ENCODE results near the gene CUBN.

The CUBN gene

GRCh38 chr10:16916496-16916895 is 213.1 kb downstream of the CUBN start:
- DNase-seq (ENCODE audit: low spot score): no peak

- DNase-seq (ENCODE audit: low spot score): peak; percentile 10
Observed at GRCh38 chr10:16915300-16915699, 214.3 kb downstream of the CUBN start.

- no peak for DNase-seq (ENCODE audit: low spot score)
Observed at GRCh38 chr10:16913266-16913665, 216.3 kb downstream of the CUBN start.

- DNase-seq (ENCODE audit: low spot score): peak; percentile 10
Observed at GRCh38 chr10:16910793-16911164, 218.8 kb downstream of the CUBN start.

GRCh38 chr10:16909961-16910792 is 219.4 kb downstream of the CUBN start:
- no peak for DNase-seq (ENCODE audit: low spot score)

- DNase-seq (ENCODE audit: low spot score): no peak
Observed at GRCh38 chr10:16909271-16909767, 220.3 kb downstream of the CUBN start.

GRCh38 chr10:16907687-16908086 is 221.9 kb downstream of the CUBN start:
- DNase-seq (ENCODE audit: low spot score): no peak

GRCh38 chr10:16905320-16905719 is 224.3 kb downstream of the CUBN start:
- DNase-seq (ENCODE audit: low spot score): no peak

GRCh38 chr10:16904639-16905061 is 225.0 kb downstream of the CUBN start:
- no peak for DNase-seq (ENCODE audit: low spot score)

- DNase-seq (ENCODE audit: low spot score): no peak
Observed at GRCh38 chr10:16904049-16904448, 225.6 kb downstream of the CUBN start.

GRCh38 chr10:16902606-16903005 is 227.0 kb downstream of the CUBN start:
- no peak for DNase-seq (ENCODE audit: low spot score)

GRCh38 chr10:16901106-16901505 is 228.5 kb downstream of the CUBN start:
- no peak for DNase-seq (ENCODE audit: low spot score)

- DNase-seq (ENCODE audit: low spot score): no peak
Observed at GRCh38 chr10:16896993-16897392, 232.6 kb downstream of the CUBN start.

- DNase-seq (ENCODE audit: low spot score): no peak
Observed at GRCh38 chr10:16894821-16895220, 234.8 kb downstream of the CUBN start.

GRCh38 chr10:16893664-16894063 is 235.9 kb downstream of the CUBN start:
- no peak for DNase-seq (ENCODE audit: low spot score)

GRCh38 chr10:16891375-16892313 is 238.0 kb downstream of the CUBN start:
- DNase-seq (ENCODE audit: low spot score): peak; percentile 59

- DNase-seq (ENCODE audit: low spot score): no peak
Observed at GRCh38 chr10:16890691-16891090, 238.9 kb downstream of the CUBN start.

GRCh38 chr10:16887565-16887964 is 242.0 kb downstream of the CUBN start:
- DNase-seq (ENCODE audit: low spot score): no peak

- DNase-seq (ENCODE audit: low spot score): no peak
Observed at GRCh38 chr10:16886031-16886430, 243.6 kb downstream of the CUBN start.

GRCh38 chr10:16884497-16884896 is 245.1 kb downstream of the CUBN start:
- DNase-seq (ENCODE audit: low spot score): no peak

GRCh38 chr10:16883084-16883483 is 246.5 kb downstream of the CUBN start:
- DNase-seq (ENCODE audit: low spot score): no peak

GRCh38 chr10:16870331-16870730 is 259.3 kb downstream of the CUBN start:
- no peak for DNase-seq (ENCODE audit: low spot score)

GRCh38 chr10:16867990-16868389 is 261.6 kb downstream of the CUBN start:
- DNase-seq (ENCODE audit: low spot score): no peak

Data from CD4-positive, alpha-beta T cell treated with Interleukin-2 at 100 ng/mL for 4 hours (primary cell).